HEK293 (cell line): ENCODE measurements around the gene RETN.

Source experiments
- CTCF ChIA-PET: fragments of 350-600 bp; formaldehyde crosslinking; extraction: SDS; loops from one replicate; lab custom pipeline; 2021; ENCODE audit warnings: antibody characterized with exemption; lab: Yijun Ruan, JAX
- POLR2A ChIA-PET: fragments of 300-600 bp; formaldehyde crosslinking; extraction: SDS; loops from one replicate; lab custom pipeline; 2020; ENCODE audit warnings: antibody characterized with exemption, inconsistent platforms; lab: Yijun Ruan, JAX
- H3K27ac ChIP-seq: fragments of 200-500 bp; sonication (Bioruptor generic); 2 replicates; pipeline ENCODE4 v1.5.1; 2014; ENCODE audit warnings: low read depth, low read length, control low read depth, inconsistent platforms; ENCODE audit errors: extremely low read depth
- H3K36me3 ChIP-seq, 2 experiments: fragments of 200-500 bp in 1 of 2; sonication (Bioruptor generic) in 1 of 2; 1 replicate in 1 of 2; 2 replicates in 1 of 2; pipeline ENCODE4 v1.5.1; 2014 to 2017; ENCODE audit warnings: inconsistent platforms in 2 of 2, low read length in 2 of 2; ENCODE audit not compliant: control insufficient read depth in 2 of 2, insufficient read depth in 1 of 2
- H3K4me1 ChIP-seq: fragments of 200-500 bp; sonication (Bioruptor generic); 2 replicates; pipeline ENCODE4 v1.5.1; 2014; ENCODE audit warnings: mild to moderate bottlenecking, low read length, inconsistent platforms; ENCODE audit not compliant: control insufficient read depth, insufficient read depth
- H3K4me3 ChIP-seq: 2 replicates; pipeline ENCODE4 v1.5.1; 2011; ENCODE audit warnings: low read depth, mild to moderate bottlenecking, control low read depth, low read length, moderate library complexity
- H3K9me3 ChIP-seq: fragments of 200-500 bp; sonication (Bioruptor generic); 2 replicates; pipeline ENCODE4 v1.5.1; 2014; ENCODE audit warnings: low read depth, low read length, inconsistent platforms; ENCODE audit not compliant: control insufficient read depth, insufficient read depth
- EGR2 ChIP-seq: fragments of 450-650 bp; formaldehyde crosslinking; IDR thresholded peaks from 2 replicates; pipeline ENCODE4 v1.5.1; 2016; ENCODE audit warnings: low read depth, missing biosample characterization, missing genetic modification characterization
- FEZF1 ChIP-seq: fragments of 450-650 bp; formaldehyde crosslinking; IDR thresholded peaks from 2 replicates; pipeline ENCODE4 v1.5.1; 2016; ENCODE audit warnings: missing biosample characterization, missing genetic modification characterization
- PRDM1 ChIP-seq: fragments of 450-650 bp; formaldehyde crosslinking; IDR thresholded peaks from 2 replicates; pipeline ENCODE4; 2016; ENCODE audit warnings: missing biosample characterization, missing genetic modification characterization
- SP3 ChIP-seq: fragments of 450-650 bp; formaldehyde crosslinking; IDR thresholded peaks from 2 replicates; pipeline ENCODE4 v1.5.1; 2016; ENCODE audit warnings: missing biosample characterization, missing genetic modification characterization
- ZBTB17 ChIP-seq: fragments of 450-650 bp; formaldehyde crosslinking; IDR thresholded peaks from 2 replicates; pipeline ENCODE4 v1.5.1; 2016; ENCODE audit warnings: missing biosample characterization, missing genetic modification characterization
- ZFP37 ChIP-seq: fragments of 450-650 bp; formaldehyde crosslinking; IDR thresholded peaks from 2 replicates; pipeline ENCODE4 v1.5.1; 2016; ENCODE audit warnings: missing biosample characterization, missing genetic modification characterization
- ZNF202 ChIP-seq: fragments of 450-650 bp; formaldehyde crosslinking; IDR thresholded peaks from 2 replicates; pipeline ENCODE4 v1.5.1; 2016; ENCODE audit warnings: missing biosample characterization, missing genetic modification characterization, borderline replicate concordance
- ZNF211 ChIP-seq: fragments of 450-650 bp; formaldehyde crosslinking; IDR thresholded peaks from 2 replicates; pipeline ENCODE4 v1.5.1; 2016; ENCODE audit warnings: low read depth, missing biosample characterization, missing genetic modification characterization
- ZNF341 ChIP-seq: fragments of 450-650 bp; formaldehyde crosslinking; IDR thresholded peaks from 2 replicates; pipeline ENCODE4; 2016; ENCODE audit warnings: low read depth, missing biosample characterization, missing genetic modification characterization
- ZNF366 ChIP-seq: fragments of 450-650 bp; formaldehyde crosslinking; conservative IDR thresholded peaks from 2 replicates; pipeline ENCODE4 v1.5.1; 2016; ENCODE audit warnings: missing biosample characterization, missing genetic modification characterization
- ZNF501 ChIP-seq: fragments of 450-650 bp; formaldehyde crosslinking; IDR thresholded peaks from 2 replicates; pipeline ENCODE4 v1.5.1; 2016; ENCODE audit warnings: missing biosample characterization, missing genetic modification characterization
- ZNF596 ChIP-seq: fragments of 450-650 bp; IDR thresholded peaks from 2 replicates; pipeline ENCODE4 v1.5.0; 2018; ENCODE audit warnings: missing biosample characterization, mild to moderate bottlenecking, missing genetic modification characterization, moderate library complexity
- ZNF600 ChIP-seq: fragments of 450-650 bp; formaldehyde crosslinking; IDR thresholded peaks from 2 replicates; pipeline ENCODE4 v1.5.1; 2016; ENCODE audit warnings: missing biosample characterization, missing genetic modification characterization
- ZNF629 ChIP-seq: fragments of 450-650 bp; formaldehyde crosslinking; IDR thresholded peaks from 2 replicates; pipeline ENCODE4 v1.5.1; 2017; ENCODE audit warnings: missing biosample characterization, missing genetic modification characterization
- ZNF791 ChIP-seq: fragments of 450-650 bp; formaldehyde crosslinking; IDR thresholded peaks from 2 replicates; pipeline ENCODE4 v1.5.1; 2016; ENCODE audit warnings: missing biosample characterization, missing genetic modification characterization
- TF ChIP-seq, protein P1 (sequence below): fragments of 450-650 bp; formaldehyde crosslinking; IDR thresholded peaks from 2 replicates; pipeline ENCODE4 v1.5.1; 2016; ENCODE audit warnings: missing biosample characterization, missing genetic modification characterization, low read depth
- TF ChIP-seq, protein P2 (sequence below): IDR thresholded peaks from 2 replicates; pipeline ENCODE4 v1.6.1; 2011; ENCODE audit warnings: mild to moderate bottlenecking, low read depth, low read length, borderline replicate concordance
- TF ChIP-seq, protein P3 (sequence below): fragments of 450-650 bp; formaldehyde crosslinking; IDR thresholded peaks from 2 replicates; pipeline ENCODE4 v1.5.1; 2016; ENCODE audit warnings: missing biosample characterization, missing genetic modification characterization

Gene RETN

GRCh38 chr19:7645163-7645562 lies 23.7 kb upstream of the RETN start:
- no peaks in the 10 kb centered on the region for H3K9me3 ChIP-seq
- H3K27ac ChIP-seq, result no peak overlapping the region
- peaks cover 3 to 11% of the 10 kb centered on the region in 2 experiments; a peak in 2 of 3 replicates for H3K36me3 ChIP-seq
- POLR2A ChIA-PET, result interaction anchor here (0.6 kb wide), 3 partner anchors 11 to 306 kb away, joined by 3 to 7 read pairs (median 4); no protein-coding TSS in a partner anchor
- H3K4me3 ChIP-seq, result no peak overlapping the region
- TF ChIP-seq PRDM1 (tag by site-specific recombination) (no peak), ZNF600 (tag by site-specific recombination) (peak; percentile 34; the same call in 1 of the 2 replicates), ZNF791 (tag by site-specific recombination) (no peak)
- TF ChIP-seq, all 188 proteins: peak for 1
- CTCF ChIA-PET, result interaction anchor here (0.5 to 1.3 kb wide), 3 partner anchors 8 to 77 kb away, joined by 3 to 7 read pairs (median 3); no protein-coding TSS in a partner anchor
- no peaks in the 10 kb centered on the region for H3K4me1 ChIP-seq

GRCh38 chr19:7645656-7646425 lies 23.0 kb upstream of the RETN start:
- H3K4me3 ChIP-seq, result no peak overlapping the region
- H3K36me3 ChIP-seq, result peaks cover 0 to 8% of the 10 kb centered on the region in 2 experiments; a peak in 1 of 3 replicates
- H3K4me1 ChIP-seq, result no peaks in the 10 kb centered on the region
- ChIA-PET CTCF (interaction anchor here (0.6 kb wide), 1 partner anchor 156 kb away, joined by 3 read pairs; no protein-coding TSS in a partner anchor), POLR2A (interaction anchor here (0.6 kb wide), 1 partner anchor 305 kb away, joined by 3 read pairs; no protein-coding TSS in a partner anchor)
- no peaks in the 10 kb centered on the region for H3K9me3 ChIP-seq
- H3K27ac ChIP-seq, result no peak overlapping the region
- TF ChIP-seq ZBTB17 (tag by site-specific recombination) (0 out of 2 replicates have a peak, but pooled peaks have one; percentile 24), ZNF366 (tag by site-specific recombination) (peak; percentile 57), PRDM1 (tag by site-specific recombination) (peak; percentile 97), ZNF596 (tag by site-specific recombination) (peak; percentile 50; the same call in 1 of the 2 replicates), ZFP37 (tag by site-specific recombination) (no peak), ZNF202 (tag by site-specific recombination) (no peak)

GRCh38 chr19:7646426-7646700 lies 22.5 kb upstream of the RETN start:
- TF ChIP-seq ZNF501 (tag by site-specific recombination) (no peak), ZNF341 (tag by site-specific recombination) (no peak), EGR2 (no peak), ZFP37 (tag by site-specific recombination) (no peak), FEZF1 (no peak), ZNF629 (no peak), SP3 (no peak), ZNF211 (no peak)
- TF ChIP-seq, protein P1, sequence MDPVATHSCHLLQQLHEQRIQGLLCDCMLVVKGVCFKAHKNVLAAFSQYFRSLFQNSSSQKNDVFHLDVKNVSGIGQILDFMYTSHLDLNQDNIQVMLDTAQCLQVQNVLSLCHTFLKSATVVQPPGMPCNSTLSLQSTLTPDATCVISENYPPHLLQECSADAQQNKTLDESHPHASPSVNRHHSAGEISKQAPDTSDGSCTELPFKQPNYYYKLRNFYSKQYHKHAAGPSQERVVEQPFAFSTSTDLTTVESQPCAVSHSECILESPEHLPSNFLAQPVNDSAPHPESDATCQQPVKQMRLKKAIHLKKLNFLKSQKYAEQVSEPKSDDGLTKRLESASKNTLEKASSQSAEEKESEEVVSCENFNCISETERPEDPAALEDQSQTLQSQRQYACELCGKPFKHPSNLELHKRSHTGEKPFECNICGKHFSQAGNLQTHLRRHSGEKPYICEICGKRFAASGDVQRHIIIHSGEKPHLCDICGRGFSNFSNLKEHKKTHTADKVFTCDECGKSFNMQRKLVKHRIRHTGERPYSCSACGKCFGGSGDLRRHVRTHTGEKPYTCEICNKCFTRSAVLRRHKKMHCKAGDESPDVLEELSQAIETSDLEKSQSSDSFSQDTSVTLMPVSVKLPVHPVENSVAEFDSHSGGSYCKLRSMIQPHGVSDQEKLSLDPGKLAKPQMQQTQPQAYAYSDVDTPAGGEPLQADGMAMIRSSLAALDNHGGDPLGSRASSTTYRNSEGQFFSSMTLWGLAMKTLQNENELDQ (tag by site-specific recombination), result no peak
- TF ChIP-seq, protein P2, sequence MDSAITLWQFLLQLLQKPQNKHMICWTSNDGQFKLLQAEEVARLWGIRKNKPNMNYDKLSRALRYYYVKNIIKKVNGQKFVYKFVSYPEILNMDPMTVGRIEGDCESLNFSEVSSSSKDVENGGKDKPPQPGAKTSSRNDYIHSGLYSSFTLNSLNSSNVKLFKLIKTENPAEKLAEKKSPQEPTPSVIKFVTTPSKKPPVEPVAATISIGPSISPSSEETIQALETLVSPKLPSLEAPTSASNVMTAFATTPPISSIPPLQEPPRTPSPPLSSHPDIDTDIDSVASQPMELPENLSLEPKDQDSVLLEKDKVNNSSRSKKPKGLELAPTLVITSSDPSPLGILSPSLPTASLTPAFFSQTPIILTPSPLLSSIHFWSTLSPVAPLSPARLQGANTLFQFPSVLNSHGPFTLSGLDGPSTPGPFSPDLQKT, result no peak
- TF ChIP-seq, protein P3, sequence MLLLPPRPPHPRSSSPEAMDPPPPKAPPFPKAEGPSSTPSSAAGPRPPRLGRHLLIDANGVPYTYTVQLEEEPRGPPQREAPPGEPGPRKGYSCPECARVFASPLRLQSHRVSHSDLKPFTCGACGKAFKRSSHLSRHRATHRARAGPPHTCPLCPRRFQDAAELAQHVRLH (tag by site-specific recombination), result no peak
- Histone ChIP-seq H3K4me1 (no peaks in the 10 kb centered on the region), H3K4me3 (no peak overlapping the region), H3K9me3 (no peaks in the 10 kb centered on the region), H3K27ac (no peak overlapping the region), H3K36me3 (peaks cover 0 to 8% of the 10 kb centered on the region in 2 experiments; a peak in 1 of 3 replicates)
- ChIA-PET CTCF (interaction anchor here (0.6 kb wide), 1 partner anchor 156 kb away, joined by 3 read pairs; no protein-coding TSS in a partner anchor), POLR2A (no interaction called here)
